GM23338 (cell line): ENCODE data around the gene RAP1A. TPM values are rescaled to one million over a fixed set of nuclear protein-coding genes. Genes with fewer than 3 reads are reported as not detected.

Source experiments
- ATAC-seq: fragments of 200-7000 bp; cut with Tn5 transposase; 3 replicates; pipeline ENCODE4 v1.9.1; 2020
- DNase-seq: peaks from one replicate; pipeline ENCODE4 v3.0.0-alpha.2; 2015; ENCODE audit warnings: low spot score
- H2AFZ ChIP-seq: fragments of 200-600 bp; sonication (generic); 2 replicates; pipeline ENCODE4 v1.8.0; 2016; ENCODE audit warnings: antibody characterized with exemption, mild to moderate bottlenecking, moderate library complexity
- H3F3A ChIP-seq: fragments of 200-600 bp; sonication (generic); replicated peaks from 2 replicates; pipeline ENCODE4 v1.8.0; 2017; ENCODE audit warnings: antibody characterized with exemption, mixed run types, low read depth
- H3K27ac ChIP-seq: fragments of 200-600 bp; sonication (generic); 2 replicates; pipeline ENCODE4 v1.6.1; 2016; ENCODE audit warnings: low read depth
- H3K27me3 ChIP-seq: fragments of 200-600 bp; sonication (generic); 2 replicates; pipeline ENCODE4 v1.8.0; 2016; ENCODE audit warnings: mild to moderate bottlenecking, mixed run types, moderate library complexity; ENCODE audit not compliant: insufficient read depth
- H3K36me3 ChIP-seq: fragments of 200-600 bp; sonication (generic); 2 replicates; pipeline ENCODE4 v1.8.0; 2016; ENCODE audit warnings: mild to moderate bottlenecking; ENCODE audit not compliant: insufficient read depth
- H3K4me1 ChIP-seq: fragments of 200-600 bp; sonication (generic); 2 replicates; pipeline ENCODE4 v1.8.0; 2016; ENCODE audit warnings: mild to moderate bottlenecking, moderate library complexity; ENCODE audit not compliant: insufficient read depth
- H3K4me2 ChIP-seq: fragments of 200-600 bp; sonication (generic); 2 replicates; pipeline ENCODE4 v1.7.1; 2017; ENCODE audit warnings: mixed run types
- H3K4me3 ChIP-seq: fragments of 200-600 bp; sonication (generic); 2 replicates; pipeline ENCODE4 v1.6.1; 2016; ENCODE audit warnings: mixed run types
- H3K79me2 ChIP-seq: fragments of 200-600 bp; sonication (generic); replicated peaks from 2 replicates; pipeline ENCODE4 v1.8.0; 2017; ENCODE audit warnings: mild to moderate bottlenecking; ENCODE audit not compliant: insufficient read depth
- H3K9me2 ChIP-seq: fragments of 200-600 bp; sonication (generic); 2 replicates; pipeline ENCODE4 v1.8.0; 2017; ENCODE audit not compliant: insufficient read depth
- H4K20me1 ChIP-seq: fragments of 200-600 bp; sonication (generic); replicated peaks from 2 replicates; pipeline ENCODE4 v1.8.0; 2017; ENCODE audit warnings: mild to moderate bottlenecking; ENCODE audit not compliant: insufficient read depth
- H3K27ac Mint-ChIP-seq: 2 replicates; pipeline ENCODE4 v1.8.0; 2020; ENCODE audit warnings: inconsistent platforms, mild to moderate bottlenecking, moderate library complexity, mixed read lengths
- H3K27me3 Mint-ChIP-seq: 3 replicates; pipeline ENCODE4 v1.8.0; 2022; ENCODE audit warnings: low read depth, mild to moderate bottlenecking, moderate library complexity, mixed read lengths, inconsistent platforms; ENCODE audit not compliant: insufficient read depth, poor library complexity
- H3K36me3 Mint-ChIP-seq: 3 replicates; pipeline ENCODE4 v1.8.0; 2021; ENCODE audit warnings: low read depth, mild to moderate bottlenecking, inconsistent platforms, moderate library complexity, mixed read lengths
- H3K4me1 Mint-ChIP-seq: 3 replicates; pipeline ENCODE4 v1.8.0; 2020; ENCODE audit warnings: mild to moderate bottlenecking, inconsistent platforms, mixed read lengths
- H3K4me3 Mint-ChIP-seq: 3 replicates; pipeline ENCODE4 v1.8.0; 2021; ENCODE audit warnings: moderate library complexity, mild to moderate bottlenecking, inconsistent platforms, mixed read lengths
- H3K9me3 Mint-ChIP-seq: 3 replicates; pipeline ENCODE4 v1.8.0; 2020; ENCODE audit warnings: moderate library complexity, mild to moderate bottlenecking, inconsistent platforms, mixed read lengths
- CREB1 ChIP-seq: fragments of 250-450 bp; sonication (Bioruptor Pico); IDR thresholded peaks from 2 replicates; pipeline ENCODE4 v1.5.0; 2020; ENCODE audit warnings: low read depth, mild to moderate bottlenecking, moderate library complexity
- CTCF ChIP-seq, 2 experiments: fragments of 200-600 bp in 1 of 2; sonication (generic) in 1 of 2; conservative IDR thresholded peaks; 2 replicates each; pipeline versions ENCODE4 v1.5.1 to v1.6.1; 2016 to 2017; ENCODE audit warnings: antibody characterized with exemption in 2 of 2, low read depth in 2 of 2, mild to moderate bottlenecking in 2 of 2, moderate library complexity in 1 of 2
- ETS1 ChIP-seq: IDR thresholded peaks from 2 replicates; pipeline ENCODE4 v1.6.1; 2016; ENCODE audit warnings: antibody characterized with exemption
- EZH2 ChIP-seq: fragments of 200-600 bp; sonication (generic); IDR thresholded peaks from one replicate; pipeline ENCODE4 v1.8.0; 2017; ENCODE audit warnings: antibody characterized with exemption, mild to moderate bottlenecking, low read depth; ENCODE audit not compliant: unreplicated experiment
- EZH2phosphoT487 ChIP-seq: fragments of 200-600 bp; sonication (generic); IDR thresholded peaks from one replicate; pipeline ENCODE4 v1.8.1; 2018; ENCODE audit warnings: antibody characterized with exemption; ENCODE audit not compliant: unreplicated experiment
- JUNB ChIP-seq: IDR thresholded peaks from one replicate; pipeline ENCODE4 v1.6.1; 2016; ENCODE audit warnings: antibody characterized with exemption; ENCODE audit not compliant: unreplicated experiment
- NANOG ChIP-seq: IDR thresholded peaks from 2 replicates; pipeline ENCODE4 v1.6.1; 2016; ENCODE audit warnings: antibody characterized with exemption, borderline replicate concordance
- POLR2AphosphoS5 ChIP-seq: IDR thresholded peaks from 2 replicates; pipeline ENCODE4 v1.6.1; 2016; ENCODE audit warnings: antibody characterized with exemption, low read depth
- STAT1 ChIP-seq: IDR thresholded peaks from one replicate; pipeline ENCODE4 v1.6.1; 2016; ENCODE audit warnings: antibody characterized with exemption; ENCODE audit not compliant: unreplicated experiment
- ZNF114 ChIP-seq: fragments of 250-450 bp; sonication (Bioruptor Pico); IDR thresholded peaks from 2 replicates; pipeline ENCODE4 v1.5.0; 2020; ENCODE audit warnings: mild to moderate bottlenecking, moderate library complexity
- ZNF331 ChIP-seq: fragments of 250-450 bp; sonication (Bioruptor Pico); IDR thresholded peaks from 2 replicates; pipeline ENCODE4 v1.5.0; 2020; ENCODE audit warnings: low read depth, mild to moderate bottlenecking, moderate library complexity
- polyA plus RNA-seq: library from polyadenylated mRNA; unstranded; fragments of >200 nt; fragmentation: Nextera tagmentation; extraction: Ambion mirVana; gene quantifications from 2 replicates; pipeline ENCODE4 v1.2.1, GENCODE V29; 2016
- total RNA-seq: library from RNA; depleted of rRNA; stranded (reverse); fragments of >200 nt; shearing (Covaris generic); gene quantifications from 2 replicates; pipeline ENCODE4 v1.2.3, GENCODE V29; 2014

Gene RAP1A
- total and polyA plus RNA-seq, 2 experiments from 2014 or later: 16.2 to 23.0 TPM

- TF ChIP-seq CTCF (conservative IDR thresholded peaks at IDR 0.05; ENCODE audit: low read depth in 2 of 2) (no peak), STAT1 (no peak)
Measured at GRCh38 chr1:111647736-111648135, 28.1 kb downstream of the RAP1A start (continued).

GRCh38 chr1:111648806-111649205, 29.2 kb downstream of the RAP1A start:
- Histone ChIP-seq H3K9me2 (no peaks in the 10 kb centered on the region), H3F3A (no peaks in the 10 kb centered on the region), H2AFZ (no peak overlapping the region), H3K36me3 (no peaks in the 10 kb centered on the region), H4K20me1 (peaks cover 8% of the 10 kb centered on the region), H3K27me3 (no peaks in the 10 kb centered on the region), H3K79me2 (peaks cover 78% of the 10 kb centered on the region), H3K4me2 (no peak overlapping the region), H3K27ac (no peak overlapping the region), H3K4me3 (no peak overlapping the region), H3K4me1 (no peaks in the 10 kb centered on the region)
- no peak overlapping the region for H3K4me3 Mint-ChIP-seq
- no peak for ATAC-seq
- no peaks in the 10 kb centered on the region for H3K4me1 Mint-ChIP-seq
- TF ChIP-seq ZNF114 (no peak), ETS1 (no peak), EZH2 (no peak), CREB1 (CRISPR knock-in tag) (no peak), STAT1 (no peak), CTCF (conservative IDR thresholded peaks at IDR 0.05; ENCODE audit: low read depth in 2 of 2) (no peak), ZNF331 (CRISPR knock-in tag) (no peak), EZH2phosphoT487 (no peak), JUNB (no peak)
- DNase-seq: no peak
- H3K36me3 Mint-ChIP-seq: peaks cover 22% of the 10 kb centered on the region
- H3K27ac Mint-ChIP-seq: no peak overlapping the region
- peaks cover 11% of the 10 kb centered on the region for H3K9me3 Mint-ChIP-seq
- peaks cover 2% of the 10 kb centered on the region for H3K27me3 Mint-ChIP-seq

GRCh38 chr1:111649227-111649626, 29.6 kb downstream of the RAP1A start:
- no peak overlapping the region for H3K4me3 Mint-ChIP-seq
- ATAC-seq: no peak
- H3K4me1 ChIP-seq: no peaks in the 10 kb centered on the region
- H2AFZ ChIP-seq: no peak overlapping the region
- no peaks in the 10 kb centered on the region for H3K9me2 ChIP-seq
- H3K27ac Mint-ChIP-seq: no peak overlapping the region
- H3K36me3 ChIP-seq: no peaks in the 10 kb centered on the region
- H3K79me2 ChIP-seq: peaks cover 74% of the 10 kb centered on the region
- no peak overlapping the region for H3K4me2 ChIP-seq
- DNase-seq: no peak
- peaks cover 8% of the 10 kb centered on the region for H4K20me1 ChIP-seq
- H3K9me3 Mint-ChIP-seq: peaks cover 11% of the 10 kb centered on the region
- peaks cover 22% of the 10 kb centered on the region for H3K36me3 Mint-ChIP-seq
- H3F3A ChIP-seq: no peaks in the 10 kb centered on the region
- no peaks in the 10 kb centered on the region for H3K4me1 Mint-ChIP-seq
- peaks cover 2% of the 10 kb centered on the region for H3K27me3 Mint-ChIP-seq
- H3K4me3 ChIP-seq: no peak overlapping the region
- no peak overlapping the region for H3K27ac ChIP-seq
- no peaks in the 10 kb centered on the region for H3K27me3 ChIP-seq
- no peak for TF ChIP-seq NANOG
- TF ChIP-seq JUNB: no peak
- no peak for TF ChIP-seq POLR2AphosphoS5
- TF ChIP-seq EZH2: no peak
- TF ChIP-seq ETS1: no peak
